Calu3 (cell line): Measurements from ENCODE around the gene RAB1B. TPM values are rescaled to one million over a fixed set of nuclear protein-coding genes. Genes with fewer than 3 reads are reported as not detected.

Experiments
- BruUV-seq: library from RNA; stranded (reverse); fragments of 400-500 nt; replicated peaks from 2 replicates; lab custom pipeline; 2021; lab: Mats Ljungman, UMichigan
- CTCF ChIA-PET: fragments of 300-600 bp; sonication (Branson Sonifier 250); formaldehyde crosslinking; loops from one replicate; lab custom pipeline; 2022; ENCODE audit warnings: antibody characterized with exemption; lab: Charles Lee
- DNase-seq: peaks from one replicate; pipeline ENCODE4 v3.0.0; 2022
- H3K27ac Mint-ChIP-seq: one replicate; pipeline ENCODE4 v1.8.0; 2022; ENCODE audit warnings: mixed read lengths; ENCODE audit not compliant: unreplicated experiment
- H3K27me3 Mint-ChIP-seq: one replicate; pipeline ENCODE4 v1.8.0; 2022; ENCODE audit warnings: mixed read lengths; ENCODE audit not compliant: unreplicated experiment
- H3K36me3 Mint-ChIP-seq: one replicate; pipeline ENCODE4 v1.8.0; 2022; ENCODE audit warnings: mild to moderate bottlenecking, moderate library complexity, mixed read lengths; ENCODE audit not compliant: insufficient read depth, unreplicated experiment
- H3K4me1 Mint-ChIP-seq: one replicate; pipeline ENCODE4 v1.8.0; 2022; ENCODE audit warnings: mild to moderate bottlenecking, low read depth, mixed read lengths; ENCODE audit not compliant: unreplicated experiment
- H3K4me3 Mint-ChIP-seq: one replicate; pipeline ENCODE4 v1.8.0; 2022; ENCODE audit warnings: mild to moderate bottlenecking, low read depth, moderate library complexity, mixed read lengths; ENCODE audit not compliant: unreplicated experiment
- H3K9me3 Mint-ChIP-seq: one replicate; pipeline ENCODE4 v1.8.0; 2022; ENCODE audit warnings: low read depth, mixed read lengths; ENCODE audit not compliant: unreplicated experiment
- intact Hi-C: fragments of 100-400 bp; cut with micrococcal nuclease; formaldehyde crosslinking; loops from one replicate; pipeline ENCODE4 v1.10.0; 2022; ENCODE audit not compliant: unreplicated experiment
- total RNA-seq: library from RNA; stranded (reverse); gene quantifications from 2 replicates; pipeline ENCODE4 v1.2.3, GENCODE V29; 2022
- TF ChIP-seq, protein P1 (sequence below): fragments of 200-600 bp; IDR thresholded peaks from one replicate; pipeline ENCODE4 v1.8.0; 2022; ENCODE audit warnings: antibody characterized with exemption; ENCODE audit not compliant: unreplicated experiment

Gene RAB1B
- total RNA-seq, 1 experiment from 2014 or later: 144 TPM

DNA sequence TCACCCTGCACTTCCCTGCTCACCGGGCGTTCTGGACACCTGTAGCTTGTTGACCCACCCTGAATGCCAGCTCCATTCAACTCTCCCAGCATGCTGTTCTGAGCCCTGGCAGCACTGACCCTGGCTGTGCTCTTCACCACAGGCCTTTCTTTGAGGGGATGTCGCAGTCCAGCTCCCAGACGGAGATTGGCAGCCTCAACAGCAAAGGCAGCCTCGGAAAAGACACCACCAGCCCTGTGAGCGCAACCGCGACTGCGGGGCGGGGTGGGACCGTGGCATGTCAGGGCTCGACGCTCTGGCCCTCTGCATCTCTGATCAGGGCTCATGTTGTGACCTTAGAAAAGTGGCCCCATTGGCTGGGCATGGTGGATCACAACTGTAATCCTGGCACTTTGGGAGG is 47.4 kb upstream of the RAB1B start:
- TF ChIP-seq, protein P1, sequence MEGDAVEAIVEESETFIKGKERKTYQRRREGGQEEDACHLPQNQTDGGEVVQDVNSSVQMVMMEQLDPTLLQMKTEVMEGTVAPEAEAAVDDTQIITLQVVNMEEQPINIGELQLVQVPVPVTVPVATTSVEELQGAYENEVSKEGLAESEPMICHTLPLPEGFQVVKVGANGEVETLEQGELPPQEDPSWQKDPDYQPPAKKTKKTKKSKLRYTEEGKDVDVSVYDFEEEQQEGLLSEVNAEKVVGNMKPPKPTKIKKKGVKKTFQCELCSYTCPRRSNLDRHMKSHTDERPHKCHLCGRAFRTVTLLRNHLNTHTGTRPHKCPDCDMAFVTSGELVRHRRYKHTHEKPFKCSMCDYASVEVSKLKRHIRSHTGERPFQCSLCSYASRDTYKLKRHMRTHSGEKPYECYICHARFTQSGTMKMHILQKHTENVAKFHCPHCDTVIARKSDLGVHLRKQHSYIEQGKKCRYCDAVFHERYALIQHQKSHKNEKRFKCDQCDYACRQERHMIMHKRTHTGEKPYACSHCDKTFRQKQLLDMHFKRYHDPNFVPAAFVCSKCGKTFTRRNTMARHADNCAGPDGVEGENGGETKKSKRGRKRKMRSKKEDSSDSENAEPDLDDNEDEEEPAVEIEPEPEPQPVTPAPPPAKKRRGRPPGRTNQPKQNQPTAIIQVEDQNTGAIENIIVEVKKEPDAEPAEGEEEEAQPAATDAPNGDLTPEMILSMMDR: no peak
- Mint-ChIP-seq H3K4me3 (no peak overlapping the region), H3K36me3 (peaks cover 5% of the 10 kb centered on the region), H3K4me1 (peaks cover 8% of the 10 kb centered on the region), H3K27me3 (no peaks in the 10 kb centered on the region), H3K27ac (no peak overlapping the region), H3K9me3 (no peaks in the 10 kb centered on the region)
- DNase-seq: no peak
- CTCF ChIA-PET: no interaction called here
- BruUV-seq: no TSS peak
- intact Hi-C loops: no loop called here

DNA sequence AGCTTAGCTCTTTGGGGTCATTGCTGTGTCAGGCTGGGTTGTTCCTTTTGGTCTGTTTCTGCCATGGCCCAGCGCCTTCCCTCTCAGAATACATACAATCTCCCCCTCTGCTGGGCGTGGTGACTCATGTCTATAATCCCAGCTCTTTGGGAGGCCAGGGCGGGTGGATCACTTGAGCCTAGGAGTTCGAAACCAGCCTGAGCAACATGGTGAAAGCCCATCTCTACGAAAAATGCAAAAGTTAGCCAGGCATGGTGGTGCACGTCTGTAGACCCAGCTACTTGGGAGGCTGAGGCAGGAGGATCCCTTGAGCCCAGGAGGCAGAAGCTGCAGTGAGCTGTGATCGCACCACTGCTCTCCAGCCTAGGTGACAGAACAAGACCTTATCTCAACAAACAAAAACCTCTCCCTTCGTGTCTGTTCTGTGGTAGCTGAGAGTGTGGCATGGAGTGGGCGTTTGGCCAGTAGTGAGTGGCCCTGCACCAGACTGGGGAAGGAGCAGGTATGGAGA is 46.7 kb upstream of the RAB1B start:
- no peak for DNase-seq
- CTCF ChIA-PET: interaction anchor here (0.8 to 1.3 kb wide), 3 partner anchors 30 to 43 kb away, joined by 3 to 8 read pairs (median 3); no protein-coding TSS in a partner anchor
- no peak overlapping the region for H3K27ac Mint-ChIP-seq
- TF ChIP-seq, protein P1: no peak
- no TSS peak for BruUV-seq
- H3K9me3 Mint-ChIP-seq: no peaks in the 10 kb centered on the region
- H3K27me3 Mint-ChIP-seq: no peaks in the 10 kb centered on the region
- peaks cover 8% of the 10 kb centered on the region for H3K4me1 Mint-ChIP-seq
- H3K36me3 Mint-ChIP-seq: peaks cover 5% of the 10 kb centered on the region
- H3K4me3 Mint-ChIP-seq: no peak overlapping the region
- intact Hi-C loops: no loop called here

GRCh38 chr11:66222358-66223149 is 45.9 kb upstream of the RAB1B start:
- CTCF ChIA-PET: interaction anchor here (0.7 to 1.3 kb wide), 9 partner anchors 30 to 948 kb away, joined by 3 to 8 read pairs (median 6); no protein-coding TSS in a partner anchor
- intact Hi-C loops: no loop called here

GRCh38 chr11:66224226-66224855 is 44.1 kb upstream of the RAB1B start:
- CTCF ChIA-PET: no interaction called here
- no peaks in the 10 kb centered on the region for H3K27me3 Mint-ChIP-seq
- H3K36me3 Mint-ChIP-seq: peaks cover 12% of the 10 kb centered on the region
- no peak overlapping the region for H3K4me3 Mint-ChIP-seq
- no TSS peak for BruUV-seq
- H3K4me1 Mint-ChIP-seq: peaks cover 8% of the 10 kb centered on the region
- intact Hi-C loops: no loop called here
- no peak overlapping the region for H3K27ac Mint-ChIP-seq
- no peaks in the 10 kb centered on the region for H3K9me3 Mint-ChIP-seq
- TF ChIP-seq, protein P1: no peak
- DNase-seq: no peak

More at GRCh38 chr11:66222358-66223149, 45.9 kb upstream of the RAB1B start:
- peaks cover 5% of the 10 kb centered on the region for H3K36me3 Mint-ChIP-seq
- H3K27ac Mint-ChIP-seq: no peak overlapping the region
- H3K4me3 Mint-ChIP-seq: no peak overlapping the region
- H3K27me3 Mint-ChIP-seq: no peaks in the 10 kb centered on the region
- H3K4me1 Mint-ChIP-seq: peaks cover 8% of the 10 kb centered on the region
- H3K9me3 Mint-ChIP-seq: no peaks in the 10 kb centered on the region
- TF ChIP-seq, protein P1: peak; percentile 93
- peak; percentile 91 for DNase-seq
- BruUV-seq: no TSS peak
